Activated naive CD8-positive, alpha-beta T cell treated with anti-CD3 and anti-CD28 coated beads for 36 hours (primary cell): ENCODE results near the gene PRELID1. TPM values are rescaled to one million over a fixed set of nuclear protein-coding genes. Genes with fewer than 3 reads are reported as not detected.
A peak's percentile ranks its signal among the peaks of the same experiment; 100 is the strongest.

ENCODE experiments used
- DNase-seq: peaks from one replicate; pipeline ENCODE4 v3.0.0; 2021
- H3K27ac Mint-ChIP-seq: one replicate; pipeline ENCODE4 v1.8.0; 2022; ENCODE audit warnings: mild to moderate bottlenecking, moderate library complexity, mixed read lengths
- H3K27me3 Mint-ChIP-seq: one replicate; pipeline ENCODE4 v1.8.0; 2022; ENCODE audit warnings: mild to moderate bottlenecking, mixed read lengths
- H3K36me3 Mint-ChIP-seq: one replicate; pipeline ENCODE4 v1.8.0; 2021; ENCODE audit warnings: mild to moderate bottlenecking, mixed read lengths
- H3K4me1 Mint-ChIP-seq: one replicate; pipeline ENCODE4 v1.8.0; 2021; ENCODE audit warnings: mixed read lengths
- H3K4me3 Mint-ChIP-seq: one replicate; pipeline ENCODE4 v1.8.0; 2022; ENCODE audit warnings: mild to moderate bottlenecking, moderate library complexity, mixed read lengths
- H3K9me3 Mint-ChIP-seq: one replicate; pipeline ENCODE4 v1.8.0; 2022; ENCODE audit warnings: mixed read lengths
- total RNA-seq, 2 experiments: library from RNA; stranded (reverse); gene quantifications; one replicate each; pipeline ENCODE4 v1.2.3, GENCODE V29; 2021

The PRELID1 gene
- total RNA-seq, 2 experiments from 2014 or later = 311 to 315 TPM

GRCh38 chr5:177306674-177307543, 3.3 kb downstream of the PRELID1 start:
- peaks cover 42% of the 10 kb centered on the region for H3K36me3 Mint-ChIP-seq

GRCh38 chr5:177307544-177308363, 4.2 kb downstream of the PRELID1 start:
- no peak overlapping the region for H3K27ac Mint-ChIP-seq
- H3K9me3 Mint-ChIP-seq = no peaks in the 10 kb centered on the region
- no peaks in the 10 kb centered on the region for H3K27me3 Mint-ChIP-seq
- no peak overlapping the region for H3K4me3 Mint-ChIP-seq
- H3K4me1 Mint-ChIP-seq = peaks cover 36% of the 10 kb centered on the region
- H3K36me3 Mint-ChIP-seq = peaks cover 42% of the 10 kb centered on the region
- no peak for DNase-seq

More at GRCh38 chr5:177306674-177307543, 3.3 kb downstream of the PRELID1 start:
- Mint-ChIP-seq H3K27ac (peak overlapping the region; percentile 42), H3K27me3 (no peaks in the 10 kb centered on the region), H3K9me3 (no peaks in the 10 kb centered on the region), H3K4me3 (no peak overlapping the region), H3K4me1 (peaks cover 42% of the 10 kb centered on the region)
- no peak for DNase-seq

- no peaks in the 10 kb centered on the region for H3K27me3 Mint-ChIP-seq
- H3K36me3 Mint-ChIP-seq = peaks cover 40% of the 10 kb centered on the region
- H3K9me3 Mint-ChIP-seq = no peaks in the 10 kb centered on the region
- peaks cover 35% of the 10 kb centered on the region for H3K4me1 Mint-ChIP-seq
- H3K27ac Mint-ChIP-seq = peak overlapping the region; percentile 55
- DNase-seq = no peak
- no peak overlapping the region for H3K4me3 Mint-ChIP-seq
These were observed 5.1 kb downstream of the PRELID1 start for GRCh38 chr5:177308740-177309139.

- Mint-ChIP-seq H3K4me3 (peak overlapping the region; percentile 15), H3K9me3 (no peaks in the 10 kb centered on the region), H3K27ac (peak overlapping the region; percentile 8), H3K27me3 (no peaks in the 10 kb centered on the region), H3K4me1 (peaks cover 35% of the 10 kb centered on the region), H3K36me3 (peaks cover 32% of the 10 kb centered on the region)
- peak; percentile 73 for DNase-seq
These were observed 6.0 kb downstream of the PRELID1 start for GRCh38 chr5:177309351-177310191.

GRCh38 chr5:177310332-177310731, 6.7 kb downstream of the PRELID1 start:
- Mint-ChIP-seq H3K27me3 (no peaks in the 10 kb centered on the region), H3K9me3 (no peaks in the 10 kb centered on the region), H3K36me3 (peaks cover 24% of the 10 kb centered on the region), H3K4me3 (peak overlapping the region; percentile 87), H3K27ac (no peak overlapping the region), H3K4me1 (peaks cover 27% of the 10 kb centered on the region)
- no peak for DNase-seq

GRCh38 chr5:177310757-177311391, 7.3 kb downstream of the PRELID1 start:
- peaks cover 20% of the 10 kb centered on the region for H3K36me3 Mint-ChIP-seq
- no peak for DNase-seq

GRCh38 chr5:177311392-177311722, 7.8 kb downstream of the PRELID1 start:
- peaks cover 16% of the 10 kb centered on the region for H3K36me3 Mint-ChIP-seq
- H3K27me3 Mint-ChIP-seq = no peaks in the 10 kb centered on the region
- no peaks in the 10 kb centered on the region for H3K9me3 Mint-ChIP-seq
- H3K27ac Mint-ChIP-seq = no peak overlapping the region
- peak overlapping the region; percentile 87 for H3K4me3 Mint-ChIP-seq
- no peak for DNase-seq
- peaks cover 19% of the 10 kb centered on the region for H3K4me1 Mint-ChIP-seq

More at GRCh38 chr5:177310757-177311391, 7.3 kb downstream of the PRELID1 start:
- H3K4me1 Mint-ChIP-seq = peaks cover 22% of the 10 kb centered on the region
- H3K9me3 Mint-ChIP-seq = no peaks in the 10 kb centered on the region
- no peaks in the 10 kb centered on the region for H3K27me3 Mint-ChIP-seq
- peak overlapping the region; percentile 58 for H3K27ac Mint-ChIP-seq
- H3K4me3 Mint-ChIP-seq = peak overlapping the region; percentile 87

- peak within 1 kb of the TSS; percentile 87 for H3K4me3 Mint-ChIP-seq
- no peaks in the 10 kb centered on the region for H3K9me3 Mint-ChIP-seq
- peaks cover 14% of the 10 kb centered on the region for H3K4me1 Mint-ChIP-seq
- peak; percentile 99 for DNase-seq
- H3K27ac Mint-ChIP-seq = peak within 1 kb of the TSS; percentile 90
- H3K27me3 Mint-ChIP-seq = no peaks in the 10 kb centered on the region
- peaks cover 11% of the 10 kb centered on the region for H3K36me3 Mint-ChIP-seq
These were observed 8.4 kb downstream of the PRELID1 start, which contains the start of gene MXD3 for GRCh38 chr5:177311723-177312648. MXD3 (minus strand) TSS chr5:177311898; CDS start chr5:177311830, 68 bp downstream.

GRCh38 chr5:177312649-177313181, 9.1 kb downstream of the PRELID1 start:
- peaks cover 10% of the 10 kb centered on the region for H3K36me3 Mint-ChIP-seq
- DNase-seq = peak; percentile 60
- no peaks in the 10 kb centered on the region for H3K27me3 Mint-ChIP-seq
- peak overlapping the region; percentile 87 for H3K4me3 Mint-ChIP-seq
- H3K27ac Mint-ChIP-seq = peak overlapping the region; percentile 90
- peaks cover 13% of the 10 kb centered on the region for H3K4me1 Mint-ChIP-seq
- H3K9me3 Mint-ChIP-seq = no peaks in the 10 kb centered on the region

- Mint-ChIP-seq H3K27me3 (no peaks in the 10 kb centered on the region), H3K27ac (no peak overlapping the region), H3K36me3 (peaks cover 12% of the 10 kb centered on the region), H3K4me3 (no peak overlapping the region), H3K4me1 (peaks cover 19% of the 10 kb centered on the region), H3K9me3 (no peaks in the 10 kb centered on the region)
- DNase-seq = no peak
These were observed 10.1 kb downstream of the PRELID1 start for GRCh38 chr5:177313561-177314259.

- no peak overlapping the region for H3K4me3 Mint-ChIP-seq
- no peak for DNase-seq
- H3K27me3 Mint-ChIP-seq = no peaks in the 10 kb centered on the region
- peaks cover 20% of the 10 kb centered on the region for H3K4me1 Mint-ChIP-seq
- peaks cover 12% of the 10 kb centered on the region for H3K36me3 Mint-ChIP-seq
- H3K27ac Mint-ChIP-seq = no peak overlapping the region
- peaks cover 1% of the 10 kb centered on the region for H3K9me3 Mint-ChIP-seq
These were observed 11.1 kb downstream of the PRELID1 start for GRCh38 chr5:177314376-177315342.

GRCh38 chr5:177315411-177315810, 11.8 kb downstream of the PRELID1 start:
- H3K4me1 Mint-ChIP-seq = peaks cover 25% of the 10 kb centered on the region
- H3K36me3 Mint-ChIP-seq = peaks cover 11% of the 10 kb centered on the region
- H3K27ac Mint-ChIP-seq = no peak overlapping the region
- H3K4me3 Mint-ChIP-seq = no peak overlapping the region
- DNase-seq = no peak
- no peaks in the 10 kb centered on the region for H3K27me3 Mint-ChIP-seq
- H3K9me3 Mint-ChIP-seq = peaks cover 3% of the 10 kb centered on the region
